Activated CD8-positive, alpha-beta memory T cell treated with anti-CD3 and anti-CD28 coated beads for 48 hours (primary cell): ENCODE data around the gene SERPINA6.
A peak's percentile ranks its signal among the peaks of the same experiment; 100 is the strongest.
"Not testable (repeated sequence)": the region's sequence is repeated elsewhere in the genome, so short reads cannot be mapped to it uniquely, and the experiment has no call there.

Experiments
- DNase-seq, 3 experiments: peaks; one replicate each; pipeline ENCODE4 v3.0.0-alpha.2; 2020; ENCODE audit warnings: low read depth in 2 of 3, low spot score in 2 of 3

The SERPINA6 gene

DNA sequence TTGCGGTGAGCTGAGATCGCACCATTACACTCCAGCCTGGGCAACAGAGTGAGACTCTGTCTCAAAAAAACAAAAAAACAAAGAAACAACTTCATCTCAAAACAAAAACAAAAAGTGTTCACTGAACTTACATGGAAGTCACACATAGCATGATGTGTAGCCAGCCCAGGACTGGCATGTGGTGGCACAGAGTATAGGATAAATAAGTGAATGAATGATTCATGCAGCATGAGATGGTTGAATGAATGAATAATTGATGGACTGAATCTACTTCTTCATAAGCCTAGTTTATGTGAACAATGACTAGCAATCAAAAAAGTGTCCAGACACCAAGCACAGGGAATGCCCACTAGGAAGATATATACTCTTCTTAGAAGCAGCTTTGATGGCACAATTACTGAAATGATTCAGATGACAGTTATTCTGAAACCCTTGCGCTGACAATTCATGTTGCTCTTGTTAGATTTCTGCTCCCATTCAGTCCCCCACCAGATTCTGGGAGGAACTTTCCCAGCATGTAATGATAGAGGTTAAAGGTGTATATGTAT, 31.6 kb upstream of the SERPINA6 start:
- DNase-seq = no peak

GRCh38 chr14:94354190-94354589, 31.1 kb upstream of the SERPINA6 start:
- not testable (repeated sequence) for DNase-seq

- DNase-seq = no peak
Observed at GRCh38 chr14:94349276-94349675, 26.1 kb upstream of the SERPINA6 start.

GRCh38 chr14:94348836-94349235, 25.7 kb upstream of the SERPINA6 start:
- DNase-seq = no peak

GRCh38 chr14:94346841-94347240, 23.7 kb upstream of the SERPINA6 start:
- DNase-seq = no peak

GRCh38 chr14:94346065-94346786, 23.1 kb upstream of the SERPINA6 start:
- DNase-seq = peak in 2 of 3 experiments; percentile 16 to 25

GRCh38 chr14:94345344-94346064, 22.4 kb upstream of the SERPINA6 start:
- no peak for DNase-seq

DNA sequence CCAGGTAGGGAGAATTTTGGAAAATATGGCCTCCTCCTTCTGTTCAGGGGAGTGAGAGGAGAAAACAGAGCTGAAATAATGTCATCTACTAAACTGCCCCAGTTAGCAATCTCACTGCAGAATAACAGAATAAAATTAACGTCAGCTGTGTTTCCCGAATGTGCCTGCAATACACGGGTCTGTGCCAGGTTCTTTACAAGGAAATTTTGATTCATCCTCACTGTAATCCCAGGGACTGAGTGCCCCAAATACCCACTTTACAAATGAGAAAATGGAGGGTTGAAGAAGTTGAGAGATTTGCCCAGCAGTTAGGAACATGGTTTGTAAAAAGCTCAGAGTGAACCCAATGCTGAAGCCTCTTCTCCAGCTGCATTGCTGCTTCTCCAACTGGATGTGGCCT, 21.3 kb upstream of the SERPINA6 start:
- DNase-seq = no peak

DNA sequence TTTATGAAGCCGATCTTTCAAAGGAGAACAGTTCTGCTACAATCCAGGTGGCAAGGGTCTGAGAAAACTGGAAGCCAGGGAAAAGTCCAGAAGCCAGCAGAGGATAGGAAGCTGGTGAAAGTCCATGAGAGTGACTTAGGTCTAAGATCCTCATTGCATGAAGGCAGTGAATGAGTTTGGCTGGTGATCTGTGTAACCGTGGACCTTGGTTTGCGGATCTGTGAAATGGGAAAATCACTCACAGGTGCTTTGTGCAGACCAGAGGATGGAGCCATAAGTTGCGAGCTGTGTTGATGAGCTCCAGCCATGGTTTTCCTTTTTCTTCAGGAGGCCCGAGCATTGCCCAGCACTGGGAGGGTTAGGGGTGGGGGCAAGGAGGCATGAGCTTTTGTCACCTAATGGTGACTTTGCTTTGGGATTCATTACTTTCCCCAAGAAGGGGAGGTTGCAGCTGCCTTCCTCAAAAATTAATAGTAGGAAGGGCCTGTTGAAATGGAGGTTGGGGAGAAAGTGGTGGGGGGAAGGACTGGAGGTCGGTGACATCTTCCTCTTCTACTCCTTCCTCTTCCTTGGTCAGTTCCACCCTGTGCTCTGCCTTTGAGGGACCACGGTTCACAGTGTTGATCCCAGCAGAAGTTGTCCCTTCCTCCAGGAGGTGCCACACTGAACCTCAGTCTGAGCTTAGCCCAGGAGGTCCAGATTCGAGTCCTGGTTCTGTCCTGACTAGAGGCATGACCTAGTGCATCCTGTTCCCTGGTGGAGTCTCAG, 20.3 kb upstream of the SERPINA6 start:
- DNase-seq = no peak

GRCh38 chr14:94342334-94342934, 19.3 kb upstream of the SERPINA6 start:
- no peak for DNase-seq

DNA sequence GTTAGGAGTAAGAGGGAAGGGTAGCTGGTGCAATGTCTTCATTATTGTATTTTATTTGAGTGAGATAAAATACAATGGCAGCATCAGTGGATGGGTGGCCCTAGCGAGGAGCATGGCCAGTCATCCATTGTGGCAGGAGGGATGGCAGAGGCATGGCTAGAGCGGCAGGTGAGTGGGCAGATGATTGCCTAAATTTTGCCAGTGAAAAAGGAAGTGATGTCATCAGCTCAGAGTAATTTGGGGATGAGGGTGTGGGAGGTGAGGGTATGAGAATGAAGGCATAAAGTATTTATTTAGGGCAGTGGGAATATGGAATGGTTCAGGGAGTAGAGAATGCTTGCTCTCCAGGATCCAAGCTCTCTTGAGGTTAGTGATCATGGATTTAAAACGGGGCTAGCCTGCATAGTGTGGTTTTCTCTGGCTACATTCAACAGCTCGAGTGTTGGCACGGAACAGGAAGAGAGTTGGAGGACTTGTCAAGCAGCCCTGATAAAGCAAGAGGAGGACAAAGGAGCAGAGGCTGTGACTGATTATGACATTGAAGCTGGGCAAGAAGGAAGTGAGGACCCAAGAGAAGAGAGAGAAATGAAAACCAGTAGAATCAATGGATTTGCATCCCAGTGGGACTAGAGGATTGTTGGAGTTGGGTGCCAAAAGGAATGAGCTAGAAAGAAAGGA, 18.7 kb upstream of the SERPINA6 start:
- no peak for DNase-seq

GRCh38 chr14:94340533-94340932, 17.4 kb upstream of the SERPINA6 start:
- DNase-seq = no peak

DNA sequence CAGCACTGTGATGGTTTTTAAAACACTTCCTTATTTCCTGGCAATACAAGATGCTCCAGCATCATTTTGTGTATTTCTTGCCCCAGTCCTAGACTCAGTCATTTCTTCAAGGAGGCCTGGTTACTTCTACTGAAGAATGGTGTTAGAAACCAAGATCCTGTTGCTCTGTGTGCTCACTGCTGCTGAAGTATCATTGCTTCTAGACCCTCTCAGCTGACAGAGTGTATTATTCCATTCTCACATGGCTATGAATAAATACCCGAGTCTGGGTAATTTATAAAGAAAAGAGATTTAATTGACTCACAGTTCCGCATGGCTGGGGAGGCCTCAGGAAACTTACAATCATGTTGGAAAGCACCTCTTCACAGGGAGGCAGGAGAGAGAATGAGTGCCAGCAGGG, 14.9 kb upstream of the SERPINA6 start:
- DNase-seq = no peak

DNA sequence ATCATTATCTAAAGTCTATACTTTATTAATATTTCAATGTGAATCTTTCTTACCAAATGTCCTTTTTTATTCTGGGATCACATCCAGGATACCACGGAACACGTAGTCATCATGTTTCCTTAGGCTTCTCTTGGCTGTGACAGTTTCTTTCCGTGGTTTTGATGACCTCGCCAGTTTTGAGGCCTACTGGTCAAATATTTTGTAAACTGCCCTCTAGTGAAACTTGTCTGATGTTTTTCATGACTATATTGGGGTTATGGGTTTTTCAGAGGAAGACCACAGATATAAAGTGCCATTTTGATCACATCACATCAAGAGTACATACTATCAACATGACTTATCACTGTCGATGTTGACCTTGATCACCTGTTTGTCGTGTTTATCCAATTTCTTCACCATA, 14.1 kb upstream of the SERPINA6 start:
- DNase-seq = no peak

- DNase-seq = no peak
Observed at GRCh38 chr14:94334872-94335271, 11.7 kb upstream of the SERPINA6 start.

GRCh38 chr14:94332587-94332986, 9.5 kb upstream of the SERPINA6 start:
- no peak for DNase-seq

DNA sequence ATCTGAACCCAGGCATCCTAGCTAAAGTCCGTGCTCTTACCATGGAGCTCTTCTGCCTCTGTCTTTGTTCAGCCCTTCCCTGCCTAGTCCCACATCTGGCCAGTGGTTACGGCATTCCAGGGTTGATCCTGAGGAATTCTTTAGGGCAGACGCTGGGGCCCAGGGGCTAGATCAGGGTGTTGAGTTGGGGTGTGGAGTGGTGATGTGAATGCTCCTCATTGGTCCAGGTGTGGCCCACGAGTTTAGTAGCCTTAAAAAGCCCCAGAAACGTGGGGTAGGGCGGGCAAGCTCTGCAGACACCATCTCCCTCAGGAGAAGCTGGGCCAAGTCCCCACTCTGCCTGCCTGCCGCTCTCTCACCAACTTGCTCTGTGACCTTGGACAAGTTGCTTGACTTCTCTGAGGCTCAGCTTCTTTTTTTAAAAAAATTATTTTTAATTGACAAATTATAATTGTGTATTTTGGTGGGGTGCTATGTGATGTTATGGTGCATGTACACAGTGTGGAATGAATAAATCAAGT, 9.0 kb upstream of the SERPINA6 start:
- DNase-seq = no peak

GRCh38 chr14:94331462-94331861, 8.3 kb upstream of the SERPINA6 start:
- DNase-seq = no peak

DNA sequence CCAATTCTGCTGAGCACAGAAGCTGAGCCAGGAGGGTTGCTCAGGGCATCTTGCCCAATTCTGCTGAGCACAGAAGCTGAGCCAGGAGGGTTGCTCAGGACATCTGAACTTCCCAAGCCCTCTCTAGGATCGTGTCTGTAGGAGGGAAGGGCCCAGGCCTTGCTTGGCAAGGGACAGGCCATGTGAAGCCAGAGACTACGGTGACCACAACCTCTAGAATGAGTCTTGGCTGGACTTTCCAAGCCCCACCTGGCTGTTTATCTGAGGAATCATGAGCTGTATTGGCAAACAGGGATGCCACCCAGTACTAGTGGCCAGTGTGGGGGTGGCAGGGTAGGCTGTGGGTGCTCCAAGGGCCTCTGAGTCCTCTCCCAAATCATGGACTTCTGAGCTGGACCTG, 7.7 kb upstream of the SERPINA6 start:
- DNase-seq = no peak

DNA sequence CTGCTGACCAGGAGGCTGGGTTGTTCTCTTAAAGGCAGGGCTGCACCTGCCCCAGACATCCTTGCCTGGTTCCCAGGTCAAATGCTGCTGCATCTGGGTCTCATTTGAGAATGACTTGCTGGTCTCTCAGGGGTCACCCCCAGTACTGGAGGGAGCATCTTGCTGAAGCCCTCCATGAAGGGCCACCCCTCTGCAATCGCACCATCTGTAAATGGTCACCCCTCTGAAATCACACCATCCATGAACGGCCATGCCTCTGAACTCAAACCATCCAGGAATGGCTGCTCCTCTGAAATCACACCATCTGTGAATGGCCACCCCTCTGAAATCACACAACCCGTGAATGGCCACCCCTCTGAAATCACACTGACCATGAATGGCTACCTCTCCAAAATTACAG, 7.3 kb upstream of the SERPINA6 start:
- no peak for DNase-seq

DNA sequence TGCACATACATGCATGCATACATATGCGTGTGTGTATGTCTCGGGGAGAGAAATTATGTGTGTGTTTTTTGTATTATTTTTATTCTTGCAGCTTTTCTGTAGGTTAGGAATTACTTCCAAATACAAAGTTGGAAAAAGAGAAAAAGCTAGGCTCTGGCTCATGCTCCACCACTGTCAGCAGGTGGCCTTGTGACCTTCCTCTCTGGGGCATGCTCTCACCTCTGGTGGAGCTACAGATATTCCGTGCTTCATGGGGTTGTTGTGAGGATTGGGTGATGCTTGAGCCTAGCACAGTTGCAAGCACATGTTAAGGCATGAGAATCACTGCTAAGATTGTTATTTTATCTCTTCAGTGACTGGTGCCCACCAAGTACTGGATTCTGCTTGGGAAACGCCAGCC, 6.7 kb upstream of the SERPINA6 start:
- no peak for DNase-seq
